Measurements from ENCODE around the gene THG1L. TPM values are rescaled to one million over a fixed set of nuclear protein-coding genes. Genes with fewer than 3 reads are reported as not detected.

Gene THG1L
- total RNA-seq, 2 experiments from 2014 or later = 12.9 to 16.3 TPM

- CTCF ChIA-PET = interaction anchor here (0.7 to 3.6 kb wide), 2 partner anchors 11 to 404 kb away, joined by 4 to 17 read pairs; partner anchors contain the start of gene LSM11
- H3K27ac Mint-ChIP-seq = no peak overlapping the region
- peaks cover 20% of the 10 kb centered on the region for H3K4me1 Mint-ChIP-seq
- H3K36me3 Mint-ChIP-seq = peaks cover 21% of the 10 kb centered on the region
- no peak for DNase-seq
- H3K4me3 Mint-ChIP-seq = no peak overlapping the region
- no peaks in the 10 kb centered on the region for H3K9me3 Mint-ChIP-seq (ENCODE audit: low read depth)
- ATAC-seq = no peak
- no peaks in the 10 kb centered on the region for H3K27me3 Mint-ChIP-seq
Measured at GRCh38 chr5:157732596-157733262, 1.5 kb downstream of the THG1L start.

- peaks cover 27% of the 10 kb centered on the region for H3K36me3 Mint-ChIP-seq
- no peaks in the 10 kb centered on the region for H3K9me3 Mint-ChIP-seq (ENCODE audit: low read depth)
- H3K27me3 Mint-ChIP-seq = no peaks in the 10 kb centered on the region
- DNase-seq (no peak), ATAC-seq (no peak)
- no peak overlapping the region for H3K4me3 Mint-ChIP-seq
- CTCF ChIA-PET = interaction anchor here (0.9 to 3.6 kb wide), 2 partner anchors 9 to 383 kb away, joined by 4 to 17 read pairs; partner anchors contain the start of gene LSM11
- H3K4me1 Mint-ChIP-seq = peaks cover 20% of the 10 kb centered on the region
- H3K27ac Mint-ChIP-seq = no peak overlapping the region
Measured at GRCh38 chr5:157734436-157734835, 3.2 kb downstream of the THG1L start.

GRCh38 chr5:157735991-157736390, 4.8 kb downstream of the THG1L start:
- ATAC-seq (no peak), DNase-seq (no peak)
- peaks cover 28% of the 10 kb centered on the region for H3K36me3 Mint-ChIP-seq
- H3K4me1 Mint-ChIP-seq = peaks cover 15% of the 10 kb centered on the region
- H3K4me3 Mint-ChIP-seq = no peak overlapping the region
- no peak overlapping the region for H3K27ac Mint-ChIP-seq
- CTCF ChIA-PET = interaction anchor here (3.6 kb wide), 1 partner anchor 7 kb away, joined by 17 read pairs; the partner anchor contains the start of gene LSM11
- no peaks in the 10 kb centered on the region for H3K9me3 Mint-ChIP-seq (ENCODE audit: low read depth)
- no peaks in the 10 kb centered on the region for H3K27me3 Mint-ChIP-seq

- CTCF ChIA-PET = interaction anchor here (0.7 to 1.4 kb wide), 4 partner anchors 21 to 411 kb away, joined by 3 read pairs; no protein-coding TSS in a partner anchor
- H3K4me3 Mint-ChIP-seq = no peak overlapping the region
- peaks cover 13% of the 10 kb centered on the region for H3K4me1 Mint-ChIP-seq
Measured at GRCh38 chr5:157739388-157740228, 8.4 kb downstream of the THG1L start.

GRCh38 chr5:157740229-157740610, 9.0 kb downstream of the THG1L start:
- CTCF ChIA-PET = interaction anchor here (4.5 to 5.9 kb wide), 2 partner anchors 71 to 308 kb away, joined by 56 to 78 read pairs; partner anchors contain the start of gene C5orf52
- Mint-ChIP-seq H3K4me1 (peaks cover 18% of the 10 kb centered on the region), H3K4me3 (no peak overlapping the region), H3K9me3 (ENCODE audit: low read depth) (no peaks in the 10 kb centered on the region), H3K27ac (no peak overlapping the region), H3K27me3 (no peaks in the 10 kb centered on the region), H3K36me3 (peaks cover 25% of the 10 kb centered on the region)
- no peak for DNase-seq
- ATAC-seq = no peak

More at GRCh38 chr5:157739388-157740228, 8.4 kb downstream of the THG1L start:
- no peak for ATAC-seq
- Mint-ChIP-seq H3K9me3 (ENCODE audit: low read depth) (no peaks in the 10 kb centered on the region), H3K27me3 (no peaks in the 10 kb centered on the region), H3K36me3 (peaks cover 27% of the 10 kb centered on the region), H3K27ac (no peak overlapping the region)
- DNase-seq = no peak

- Mint-ChIP-seq H3K27ac (no peak overlapping the region), H3K4me3 (no peak overlapping the region), H3K36me3 (peaks cover 23% of the 10 kb centered on the region), H3K27me3 (no peaks in the 10 kb centered on the region), H3K9me3 (ENCODE audit: low read depth) (no peaks in the 10 kb centered on the region), H3K4me1 (peaks cover 23% of the 10 kb centered on the region)
- DNase-seq = no peak
- no peak for ATAC-seq
- CTCF ChIA-PET = interaction anchor here (0.7 to 5.9 kb wide), 9 partner anchors 13 to 309 kb away, joined by 3 to 78 read pairs (median 3); partner anchors contain the start of gene C5orf52
Measured at GRCh38 chr5:157741131-157741530, 9.9 kb downstream of the THG1L start.

GRCh38 chr5:157743163-157744050, 12.2 kb downstream of the THG1L start, which contains the start of gene LSM11:
TSS of gene LSM11 (plus strand) at chr5:157743712. CDS start at chr5:157743751, 39 bp downstream.
- peak within 1 kb of the TSS; percentile 83 for H3K27ac Mint-ChIP-seq
- no peaks in the 10 kb centered on the region for H3K27me3 Mint-ChIP-seq
- H3K4me1 Mint-ChIP-seq = peaks cover 36% of the 10 kb centered on the region
- ATAC-seq (peak; percentile 94), DNase-seq (peak; percentile 92)
- H3K4me3 Mint-ChIP-seq = peak within 1 kb of the TSS; percentile 83
- peaks cover 12% of the 10 kb centered on the region for H3K36me3 Mint-ChIP-seq
- no peaks in the 10 kb centered on the region for H3K9me3 Mint-ChIP-seq (ENCODE audit: low read depth)
- CTCF ChIA-PET = interaction anchor here (0.5 to 5.9 kb wide), 75 partner anchors 9 to 608 kb away, joined by 3 to 78 read pairs (median 5); partner anchors contain the start of genes ADAM19, C5orf52, MED7 and NIPAL4

- peak overlapping the region; percentile 83 for H3K4me3 Mint-ChIP-seq
- H3K27me3 Mint-ChIP-seq = no peaks in the 10 kb centered on the region
- H3K27ac Mint-ChIP-seq = peak overlapping the region; percentile 83
- CTCF ChIA-PET = interaction anchor here (0.6 to 5.9 kb wide), 48 partner anchors 9 to 609 kb away, joined by 3 to 78 read pairs (median 6); partner anchors contain the start of genes ADAM19, C5orf52, MED7 and NIPAL4
- H3K36me3 Mint-ChIP-seq = peaks cover 8% of the 10 kb centered on the region
- ATAC-seq = peak; percentile 31
- no peaks in the 10 kb centered on the region for H3K9me3 Mint-ChIP-seq (ENCODE audit: low read depth)
- DNase-seq = peak; percentile 46
- H3K4me1 Mint-ChIP-seq = peaks cover 41% of the 10 kb centered on the region
Measured at GRCh38 chr5:157744051-157745011, 13.1 kb downstream of the THG1L start.

- H3K4me3 Mint-ChIP-seq = peak overlapping the region; percentile 8
- no peaks in the 10 kb centered on the region for H3K9me3 Mint-ChIP-seq (ENCODE audit: low read depth)
- DNase-seq = no peak
- H3K27ac Mint-ChIP-seq = no peak overlapping the region
- CTCF ChIA-PET = interaction anchor here (2.4 to 5.9 kb wide), 5 partner anchors 9 to 280 kb away, joined by 8 to 56 read pairs (median 31); partner anchors contain the start of genes C5orf52 and THG1L
- no peaks in the 10 kb centered on the region for H3K27me3 Mint-ChIP-seq
- H3K36me3 Mint-ChIP-seq = peaks cover 5% of the 10 kb centered on the region
- H3K4me1 Mint-ChIP-seq = peaks cover 41% of the 10 kb centered on the region
- no peak for ATAC-seq
Measured at GRCh38 chr5:157745041-157745456, 13.8 kb downstream of the THG1L start.

- H3K9me3 Mint-ChIP-seq (ENCODE audit: low read depth) = no peaks in the 10 kb centered on the region
- H3K36me3 Mint-ChIP-seq = peaks cover 8% of the 10 kb centered on the region
- no peak overlapping the region for H3K4me3 Mint-ChIP-seq
- ATAC-seq = no peak
- no peak for DNase-seq
- peaks cover 41% of the 10 kb centered on the region for H3K4me1 Mint-ChIP-seq
- no peak overlapping the region for H3K27ac Mint-ChIP-seq
- no peaks in the 10 kb centered on the region for H3K27me3 Mint-ChIP-seq
- CTCF ChIA-PET = no interaction called here
Measured at GRCh38 chr5:157747173-157747740, 16.0 kb downstream of the THG1L start.
